ENCODE data around the gene SPOCK1. TPM values are rescaled to one million over a fixed set of nuclear protein-coding genes. Genes with fewer than 3 reads are reported as not detected.

Gene SPOCK1
- total RNA-seq, 4 donors from 2014 or later, result 8.6 to 34.8 (median 13.2) TPM

DNA sequence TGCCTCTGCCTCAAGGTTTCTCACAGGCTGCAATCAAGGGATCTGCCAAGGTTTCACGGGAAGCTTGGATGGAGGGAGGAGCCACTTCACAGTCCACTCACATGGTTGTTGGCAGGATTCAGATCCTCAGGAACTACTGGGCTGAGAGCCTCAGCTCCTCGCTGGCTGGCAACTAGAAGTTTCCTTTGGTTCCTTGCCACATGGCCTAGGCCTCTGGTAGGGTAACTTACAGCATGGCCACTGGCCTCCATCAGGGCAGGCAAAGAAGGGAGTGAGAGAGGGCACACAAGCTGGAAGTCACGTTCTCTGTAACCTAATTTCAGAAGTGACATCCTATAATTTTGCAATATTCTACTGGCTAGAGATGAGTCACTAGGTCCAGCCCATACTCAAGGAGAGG is 32.2 kb downstream of the SPOCK1 start:
- no peaks in the 10 kb centered on the region for H3K4me1 ChIP-seq
- in situ Hi-C loops (cut with MboI; ENCODE audit: low pct_ligation_motif_present in 1 of 4, low pct_unique_long_range_greater_than_20kb in 1 of 4, low sequenced_read_pairs in 3 of 4), result no loop called here
- intact Hi-C loops (cut with DNase I; ENCODE audit: low total_unique reads), result no loop called here
- 48 to 60% methylated on average over 1 to 3 of the region's 3 CpGs for WGBS, 2 donors (ENCODE audit: low coverage in 1 of 2)
- H3K9me3 ChIP-seq, result no peaks in the 10 kb centered on the region
- H3K27ac ChIP-seq, result no peak overlapping the region
- TF ChIP-seq CTCF (IDR thresholded peaks at IDR 0.05) (no peak), POLR2AphosphoS5 (IDR thresholded peaks at IDR 0.05) (no peak), EP300 (IDR thresholded peaks at IDR 0.05; ENCODE audit: low read depth) (no peak), POLR2A (IDR thresholded peaks at IDR 0.05) (no peak)
- H3K27me3 ChIP-seq, result no peaks in the 10 kb centered on the region
- no peak for DNase-seq
- no peaks in the 10 kb centered on the region for H3K36me3 ChIP-seq
- H3K4me3 ChIP-seq, result no peak overlapping the region

DNA sequence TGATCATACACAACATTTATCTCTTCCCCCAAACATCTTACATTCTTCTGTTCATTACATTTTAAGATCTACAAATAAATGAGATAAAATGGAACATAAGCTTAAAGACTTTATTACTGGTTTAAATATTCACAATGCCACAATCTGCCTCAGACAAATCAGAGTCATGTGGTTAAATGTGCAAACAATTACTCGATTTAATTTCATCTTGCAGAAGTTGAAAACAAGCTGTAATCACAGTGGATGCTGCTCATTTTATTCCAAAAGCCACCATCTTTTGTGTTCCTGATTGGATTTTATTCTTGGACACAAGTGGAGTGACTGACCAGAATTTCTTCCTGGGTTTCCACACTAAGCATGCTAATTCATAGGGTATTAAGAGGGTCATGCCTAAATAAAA is 33.2 kb downstream of the SPOCK1 start:
- TF ChIP-seq POLR2AphosphoS5 (IDR thresholded peaks at IDR 0.05) (no peak), POLR2A (IDR thresholded peaks at IDR 0.05) (no peak), EP300 (IDR thresholded peaks at IDR 0.05; ENCODE audit: low read depth) (no peak), CTCF (IDR thresholded peaks at IDR 0.05) (no peak)
- Histone ChIP-seq H3K27ac (no peak overlapping the region), H3K9me3 (no peaks in the 10 kb centered on the region), H3K4me3 (no peak overlapping the region), H3K36me3 (no peaks in the 10 kb centered on the region), H3K4me1 (no peaks in the 10 kb centered on the region), H3K27me3 (no peaks in the 10 kb centered on the region)
- intact Hi-C loops (cut with DNase I; ENCODE audit: low total_unique reads) (no loop called here), in situ Hi-C loops (cut with MboI; ENCODE audit: low pct_ligation_motif_present in 1 of 4, low pct_unique_long_range_greater_than_20kb in 1 of 4, low sequenced_read_pairs in 3 of 4) (no loop called here)
- no peak for DNase-seq
- 24 to 50% methylated on average over 1 of the region's 1 CpG for WGBS, 2 donors (ENCODE audit: low coverage in 1 of 2)

DNA sequence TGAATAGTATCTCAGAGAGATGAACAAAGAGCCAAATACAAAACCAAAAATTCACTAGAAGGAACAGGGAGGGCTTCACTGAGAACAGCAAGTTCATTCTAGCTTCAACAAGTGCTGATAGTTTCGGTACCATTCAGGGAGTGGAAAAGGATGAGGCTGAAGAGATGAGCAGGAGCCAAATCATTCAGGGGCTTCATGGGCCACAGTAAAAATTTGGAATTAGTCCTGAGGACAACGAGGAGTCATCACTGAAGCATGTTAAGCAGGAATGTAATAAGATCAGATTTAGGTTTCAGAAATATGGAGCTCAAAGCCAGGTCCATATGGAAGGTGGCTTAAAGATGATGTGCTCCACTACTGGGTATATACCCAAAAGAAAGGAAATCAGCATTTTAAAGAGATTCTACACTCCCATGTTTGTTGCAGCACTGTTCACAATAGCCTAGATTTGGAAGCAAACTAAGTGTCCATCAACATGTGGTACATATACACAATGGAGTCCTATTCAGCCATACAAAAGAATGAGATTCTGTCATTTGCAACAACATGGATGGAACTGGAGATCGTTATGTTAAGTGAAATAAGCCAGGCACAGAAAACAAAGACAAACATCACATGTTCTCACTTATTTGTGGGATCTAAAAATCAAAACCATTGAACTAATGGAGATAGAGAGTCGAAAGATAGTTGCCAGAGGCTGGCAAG is 36.2 kb downstream of the SPOCK1 start:
- no peak for DNase-seq
- TF ChIP-seq EP300 (IDR thresholded peaks at IDR 0.05; ENCODE audit: low read depth) (no peak), POLR2AphosphoS5 (IDR thresholded peaks at IDR 0.05) (no peak), POLR2A (IDR thresholded peaks at IDR 0.05) (no peak), CTCF (IDR thresholded peaks at IDR 0.05) (no peak)
- Histone ChIP-seq H3K36me3 (no peaks in the 10 kb centered on the region), H3K27ac (no peak overlapping the region), H3K4me1 (no peaks in the 10 kb centered on the region), H3K27me3 (no peaks in the 10 kb centered on the region), H3K9me3 (no peaks in the 10 kb centered on the region), H3K4me3 (no peak overlapping the region)
- 59 to 64% methylated on average over 3 to 4 of the region's 4 CpGs for WGBS, 2 donors (ENCODE audit: low coverage in 1 of 2)
- intact Hi-C loops (cut with DNase I; ENCODE audit: low total_unique reads) (no loop called here), in situ Hi-C loops (cut with MboI; ENCODE audit: low pct_ligation_motif_present in 1 of 4, low pct_unique_long_range_greater_than_20kb in 1 of 4, low sequenced_read_pairs in 3 of 4) (no loop called here)

DNA sequence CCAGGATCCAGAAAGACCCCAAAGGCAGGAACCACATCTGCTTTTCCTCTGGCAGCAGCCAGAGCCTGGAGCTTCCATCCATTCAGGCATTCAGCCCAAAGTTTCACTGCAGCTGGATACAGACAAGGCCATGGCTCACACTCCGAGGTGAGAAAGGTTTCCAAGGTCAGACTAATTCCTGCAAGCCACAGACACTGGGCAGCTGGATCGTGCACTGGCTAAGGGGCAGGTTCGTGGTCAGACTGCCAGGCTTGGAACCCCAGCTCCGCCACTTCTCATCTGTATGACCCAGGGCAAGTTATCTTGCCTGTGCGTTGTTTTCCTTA is 36.9 kb downstream of the SPOCK1 start:
- no peak for DNase-seq
- no peaks in the 10 kb centered on the region for H3K27me3 ChIP-seq
- WGBS, 2 donors (ENCODE audit: low coverage in 1 of 2), result 43 to 100% methylated on average over 1 to 5 of the region's 5 CpGs
- TF ChIP-seq POLR2AphosphoS5 (IDR thresholded peaks at IDR 0.05) (no peak), CTCF (IDR thresholded peaks at IDR 0.05) (no peak), EP300 (IDR thresholded peaks at IDR 0.05; ENCODE audit: low read depth) (no peak), POLR2A (IDR thresholded peaks at IDR 0.05) (no peak)
- H3K9me3 ChIP-seq, result no peaks in the 10 kb centered on the region
- no peak overlapping the region for H3K27ac ChIP-seq
- no peaks in the 10 kb centered on the region for H3K4me1 ChIP-seq
- in situ Hi-C loops (cut with MboI; ENCODE audit: low pct_ligation_motif_present in 1 of 4, low pct_unique_long_range_greater_than_20kb in 1 of 4, low sequenced_read_pairs in 3 of 4) (no loop called here), intact Hi-C loops (cut with DNase I; ENCODE audit: low total_unique reads) (no loop called here)
- H3K36me3 ChIP-seq, result no peaks in the 10 kb centered on the region
- H3K4me3 ChIP-seq, result no peak overlapping the region

All from transverse colon (tissue), 4 donors.